Parathyroid adenoma (tissue), 2 donors: ENCODE measurements around the gene IL4R.

ENCODE experiments used
- H2AFZ ChIP-seq: fragments of 300-600 bp; sonication (generic); one replicate; pipeline ENCODE4 v1.7.0; 2017; ENCODE audit warnings: antibody characterized with exemption, mild to moderate bottlenecking
- H3K27ac ChIP-seq: fragments of 300-600 bp; sonication (generic); one replicate; pipeline ENCODE4 v1.7.0; 2017
- H3K27me3 ChIP-seq: fragments of 300-600 bp; sonication (generic); one replicate; pipeline ENCODE4 v1.7.0; 2017; ENCODE audit warnings: low read length; ENCODE audit not compliant: control insufficient read depth, insufficient read depth
- H3K36me3 ChIP-seq: fragments of 300-600 bp; sonication (generic); one replicate; pipeline ENCODE4 v1.7.0; 2017; ENCODE audit warnings: low read length; ENCODE audit not compliant: control insufficient read depth, insufficient read depth
- H3K4me1 ChIP-seq: fragments of 300-600 bp; sonication (generic); one replicate; pipeline ENCODE4 v1.7.0; 2017; ENCODE audit warnings: control low read depth
- H3K4me2 ChIP-seq: fragments of 300-600 bp; sonication (generic); one replicate; pipeline ENCODE4 v1.7.0; 2017; ENCODE audit warnings: low read length
- H3K4me3 ChIP-seq: fragments of 300-600 bp; sonication (generic); one replicate; pipeline ENCODE4 v1.7.0; 2017; ENCODE audit warnings: low read depth, low read length
- H3K79me2 ChIP-seq: fragments of 300-600 bp; sonication (generic); one replicate; pipeline ENCODE4 v1.7.0; 2017; ENCODE audit warnings: control low read depth
- H3K9ac ChIP-seq: fragments of 300-600 bp; sonication (generic); one replicate; pipeline ENCODE4 v1.7.0; 2017; ENCODE audit warnings: mild to moderate bottlenecking
- H3K9me3 ChIP-seq: fragments of 300-600 bp; sonication (generic); one replicate; pipeline ENCODE4 v1.7.0; 2017; ENCODE audit warnings: low read length; ENCODE audit not compliant: control insufficient read depth
- TF ChIP-seq, protein P1 (sequence below): fragments of 300-600 bp; sonication (generic); IDR thresholded peaks from one replicate; pipeline ENCODE4 v1.7.0; 2017; ENCODE audit warnings: antibody characterized with exemption, mild to moderate bottlenecking
- donor health status: primary hyperparathyroidism.

IL4R gene

DNA sequence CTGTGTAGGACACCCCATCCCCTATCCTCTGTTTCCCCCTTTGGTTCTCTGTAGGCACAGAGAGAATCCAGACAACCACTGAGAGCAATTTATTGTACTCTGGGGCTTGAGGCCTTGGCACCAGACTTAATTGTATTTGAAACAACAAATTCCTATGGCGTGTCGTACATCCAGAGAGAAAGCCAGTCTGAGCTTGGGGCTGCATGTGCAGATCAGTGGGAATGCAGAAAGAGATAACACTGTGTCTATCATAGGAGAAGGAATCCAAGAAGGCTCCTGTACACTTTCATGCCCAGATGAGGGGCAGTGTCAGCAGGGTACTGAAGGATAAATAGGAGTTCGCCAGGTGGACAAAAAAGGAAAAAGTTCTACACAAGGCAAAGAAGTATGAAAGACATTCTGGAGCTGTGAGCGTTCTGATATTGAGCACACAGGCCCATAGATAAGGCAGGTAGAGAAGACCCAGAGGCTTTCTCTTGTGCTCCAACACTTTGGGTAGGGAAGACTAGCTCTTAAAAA lies 22.0 kb upstream of the IL4R start:
- H3K27me3 ChIP-seq = no peaks in the 10 kb centered on the region
- no peak overlapping the region for H3K4me3 ChIP-seq
- H3K9ac ChIP-seq = no peak overlapping the region
- H3K36me3 ChIP-seq = no peaks in the 10 kb centered on the region
- no peak overlapping the region for H2AFZ ChIP-seq
- no peak overlapping the region for H3K27ac ChIP-seq
- no peaks in the 10 kb centered on the region for H3K9me3 ChIP-seq
- no peak overlapping the region for H3K4me2 ChIP-seq
- no peaks in the 10 kb centered on the region for H3K4me1 ChIP-seq
- no peaks in the 10 kb centered on the region for H3K79me2 ChIP-seq
- TF ChIP-seq, protein P1, sequence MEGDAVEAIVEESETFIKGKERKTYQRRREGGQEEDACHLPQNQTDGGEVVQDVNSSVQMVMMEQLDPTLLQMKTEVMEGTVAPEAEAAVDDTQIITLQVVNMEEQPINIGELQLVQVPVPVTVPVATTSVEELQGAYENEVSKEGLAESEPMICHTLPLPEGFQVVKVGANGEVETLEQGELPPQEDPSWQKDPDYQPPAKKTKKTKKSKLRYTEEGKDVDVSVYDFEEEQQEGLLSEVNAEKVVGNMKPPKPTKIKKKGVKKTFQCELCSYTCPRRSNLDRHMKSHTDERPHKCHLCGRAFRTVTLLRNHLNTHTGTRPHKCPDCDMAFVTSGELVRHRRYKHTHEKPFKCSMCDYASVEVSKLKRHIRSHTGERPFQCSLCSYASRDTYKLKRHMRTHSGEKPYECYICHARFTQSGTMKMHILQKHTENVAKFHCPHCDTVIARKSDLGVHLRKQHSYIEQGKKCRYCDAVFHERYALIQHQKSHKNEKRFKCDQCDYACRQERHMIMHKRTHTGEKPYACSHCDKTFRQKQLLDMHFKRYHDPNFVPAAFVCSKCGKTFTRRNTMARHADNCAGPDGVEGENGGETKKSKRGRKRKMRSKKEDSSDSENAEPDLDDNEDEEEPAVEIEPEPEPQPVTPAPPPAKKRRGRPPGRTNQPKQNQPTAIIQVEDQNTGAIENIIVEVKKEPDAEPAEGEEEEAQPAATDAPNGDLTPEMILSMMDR = no peak

DNA sequence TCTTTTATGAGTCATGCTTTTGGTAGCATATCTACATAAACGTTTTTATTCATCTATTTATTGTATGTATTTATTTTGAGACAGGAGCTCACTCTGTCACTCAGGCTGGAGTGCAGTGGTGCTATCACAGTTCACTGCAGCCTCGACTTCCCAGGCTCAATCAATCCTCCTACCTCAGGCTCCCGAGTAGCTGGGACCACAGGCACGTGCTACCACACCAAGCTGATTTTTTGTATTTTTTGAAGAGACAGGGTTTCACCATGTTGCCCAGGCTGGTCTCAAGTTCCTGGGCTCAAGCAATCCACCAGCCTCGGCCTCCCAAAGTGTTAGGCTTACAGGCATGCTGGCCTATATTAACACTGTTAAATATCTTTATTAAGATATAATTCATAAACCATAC lies 20.4 kb upstream of the IL4R start:
- Histone ChIP-seq H3K79me2 (no peaks in the 10 kb centered on the region), H3K27ac (no peak overlapping the region), H3K9me3 (no peaks in the 10 kb centered on the region), H3K9ac (no peak overlapping the region), H3K4me1 (no peaks in the 10 kb centered on the region), H2AFZ (no peak overlapping the region), H3K4me2 (no peak overlapping the region), H3K36me3 (no peaks in the 10 kb centered on the region), H3K4me3 (no peak overlapping the region), H3K27me3 (no peaks in the 10 kb centered on the region)
- TF ChIP-seq, protein P1 = no peak

- Histone ChIP-seq H3K4me3 (no peak overlapping the region), H3K4me2 (no peak overlapping the region), H3K27me3 (no peaks in the 10 kb centered on the region), H3K36me3 (no peaks in the 10 kb centered on the region), H3K79me2 (no peaks in the 10 kb centered on the region), H3K27ac (no peak overlapping the region), H3K4me1 (no peaks in the 10 kb centered on the region), H2AFZ (no peak overlapping the region), H3K9me3 (no peaks in the 10 kb centered on the region), H3K9ac (no peak overlapping the region)
- TF ChIP-seq, protein P1 = no peak
These were observed 15.6 kb upstream of the IL4R start for GRCh38 chr16:27298132-27298531.

DNA sequence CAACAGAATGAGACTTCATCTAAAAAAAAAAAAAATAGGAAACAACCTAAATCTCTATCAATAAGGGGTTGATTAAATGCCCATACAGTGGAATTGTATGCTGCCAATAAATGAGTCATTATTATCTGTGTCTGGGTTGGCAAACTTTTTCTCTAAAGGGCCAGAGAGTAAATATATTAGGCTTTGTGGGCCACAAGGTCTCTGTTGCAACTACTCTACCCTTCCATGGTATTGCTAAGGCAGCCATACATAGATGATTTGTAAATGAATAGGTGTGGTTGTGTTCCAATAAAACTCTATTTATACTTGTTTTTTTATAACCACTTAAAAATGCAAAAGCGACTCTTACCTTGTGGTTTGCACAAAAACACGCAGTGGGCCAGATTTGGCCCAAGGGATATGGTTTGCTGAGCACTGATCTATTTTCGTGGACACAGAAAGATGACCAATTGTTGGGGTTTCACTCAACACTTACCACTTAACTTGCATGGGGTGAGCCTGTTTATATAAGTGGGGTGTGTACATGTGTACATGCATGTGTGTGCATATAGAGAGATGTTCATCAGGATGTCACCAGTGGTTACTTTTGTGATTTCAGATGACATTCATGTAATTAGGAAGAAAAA lies 12.4 kb upstream of the IL4R start:
- Histone ChIP-seq H3K79me2 (no peaks in the 10 kb centered on the region), H2AFZ (no peak overlapping the region), H3K4me1 (no peaks in the 10 kb centered on the region), H3K36me3 (no peaks in the 10 kb centered on the region), H3K9me3 (no peaks in the 10 kb centered on the region), H3K27me3 (no peaks in the 10 kb centered on the region), H3K9ac (no peak overlapping the region), H3K4me2 (no peak overlapping the region), H3K27ac (no peak overlapping the region), H3K4me3 (no peak overlapping the region)
- TF ChIP-seq, protein P1 = no peak

DNA sequence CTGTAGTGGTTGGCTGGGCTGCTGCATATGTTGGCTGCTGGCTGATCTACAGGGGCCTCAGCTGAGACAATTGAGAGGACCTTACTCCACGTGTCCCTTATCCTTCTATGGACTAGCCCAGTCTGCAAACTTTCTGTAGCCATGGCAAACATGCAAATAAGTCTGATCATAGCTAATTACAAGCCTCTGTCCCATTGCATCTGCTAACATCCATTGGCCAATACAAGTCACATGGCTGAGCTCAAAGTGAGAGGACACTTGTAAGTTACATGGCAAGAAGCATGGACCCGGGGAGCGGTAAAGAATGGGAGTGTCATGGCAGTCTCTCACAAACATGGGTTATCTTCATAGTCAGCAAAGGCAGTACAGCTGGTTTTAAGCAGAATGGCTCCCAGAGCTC lies 11.6 kb upstream of the IL4R start:
- Histone ChIP-seq H3K4me3 (no peak overlapping the region), H3K4me1 (no peaks in the 10 kb centered on the region), H3K27me3 (no peaks in the 10 kb centered on the region), H3K27ac (no peak overlapping the region), H2AFZ (no peak overlapping the region), H3K36me3 (no peaks in the 10 kb centered on the region), H3K4me2 (no peak overlapping the region), H3K9me3 (no peaks in the 10 kb centered on the region), H3K9ac (no peak overlapping the region), H3K79me2 (no peaks in the 10 kb centered on the region)
- TF ChIP-seq, protein P1 = no peak
